HTR-8/SVneo (cell line): Measurements from ENCODE around the gene MUC20.
"Not testable (repeated sequence)": the region's sequence is repeated elsewhere in the genome, so short reads cannot be mapped to it uniquely, and the experiment has no call there.

Experiments
- DNase-seq: peaks from one replicate; pipeline ENCODE4 v3.0.0; 2011; ENCODE audit warnings: low spot score, mixed read lengths; ENCODE audit not compliant: insufficient read length
- FAIRE-seq: peaks from 2 replicates; lab custom pipeline; 2011; peaks lifted over from hg19 to GRCh38; lab: Jason Lieb, UNC

MUC20 gene

GRCh38 chr3:195692781-195693427, 27.9 kb upstream of the MUC20 start:
- FAIRE-seq: no peak
- DNase-seq: no peak

GRCh38 chr3:195693428-195694216, 27.2 kb upstream of the MUC20 start:
- FAIRE-seq: no peak
- no peak for DNase-seq

DNA sequence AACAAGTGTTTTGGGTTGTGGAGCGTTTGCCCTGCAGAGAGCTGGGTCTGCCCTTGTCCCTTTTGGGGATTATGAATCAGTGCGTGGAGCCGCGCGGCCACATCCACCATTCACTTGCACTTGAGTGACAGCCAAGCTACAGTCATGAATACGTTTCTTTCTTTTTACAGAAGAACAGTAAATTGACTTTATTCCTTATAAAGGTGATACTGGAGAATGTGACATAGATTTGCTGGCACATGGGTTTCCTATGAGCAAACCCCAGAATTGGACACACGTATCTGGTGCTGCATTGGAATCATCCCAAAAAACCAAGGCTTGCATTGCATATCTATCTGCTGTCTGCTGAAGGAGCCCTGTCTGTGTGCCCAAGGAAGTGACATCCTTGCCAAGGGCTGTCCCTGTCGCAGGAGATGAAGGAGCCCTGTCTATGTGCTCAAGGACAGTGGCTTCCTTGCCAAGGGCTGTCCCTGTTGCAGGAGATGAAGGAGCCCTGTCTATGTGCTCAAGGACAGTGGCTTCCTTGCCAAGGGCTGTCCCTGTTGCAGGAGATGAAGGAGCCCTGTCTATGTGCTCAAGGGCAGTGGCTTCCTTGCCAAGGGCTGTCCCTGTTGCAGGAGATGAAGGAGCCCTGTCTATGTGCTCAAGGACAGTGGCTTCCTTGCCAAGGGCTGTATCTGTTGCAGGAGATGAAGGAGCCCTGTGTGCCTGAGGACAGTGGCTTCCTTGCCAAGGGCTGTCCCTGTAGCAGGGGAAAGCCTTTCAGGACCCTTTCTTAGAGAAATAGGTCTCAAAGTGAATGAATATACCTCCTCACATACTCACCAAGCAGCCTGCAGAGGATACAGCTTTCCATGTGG, 26.3 kb upstream of the MUC20 start:
- FAIRE-seq, DNase-seq: not testable (repeated sequence)

- FAIRE-seq (no peak), DNase-seq (no peak)
These were observed 24.0 kb upstream of the MUC20 start for GRCh38 chr3:195696632-195697278.

- FAIRE-seq: no peak
- peak; percentile 27 for DNase-seq
These were observed 23.0 kb upstream of the MUC20 start for GRCh38 chr3:195697582-195698324.

DNA sequence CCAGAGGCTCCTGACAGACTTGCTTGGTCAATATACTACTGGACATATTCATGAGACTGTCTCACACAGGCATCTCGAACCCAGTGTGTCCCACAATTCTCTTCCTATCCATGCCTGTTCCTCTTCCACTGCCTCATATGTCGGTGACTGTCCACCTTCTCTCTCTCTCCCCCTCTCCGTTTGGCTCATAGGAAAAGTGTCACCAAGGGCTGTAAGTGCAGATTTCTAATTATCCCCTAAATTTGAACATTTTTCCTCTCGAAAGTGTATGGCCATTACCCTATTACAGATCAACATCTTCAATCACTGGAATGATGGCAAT, 22.5 kb upstream of the MUC20 start:
- FAIRE-seq (no peak), DNase-seq (no peak)

DNA sequence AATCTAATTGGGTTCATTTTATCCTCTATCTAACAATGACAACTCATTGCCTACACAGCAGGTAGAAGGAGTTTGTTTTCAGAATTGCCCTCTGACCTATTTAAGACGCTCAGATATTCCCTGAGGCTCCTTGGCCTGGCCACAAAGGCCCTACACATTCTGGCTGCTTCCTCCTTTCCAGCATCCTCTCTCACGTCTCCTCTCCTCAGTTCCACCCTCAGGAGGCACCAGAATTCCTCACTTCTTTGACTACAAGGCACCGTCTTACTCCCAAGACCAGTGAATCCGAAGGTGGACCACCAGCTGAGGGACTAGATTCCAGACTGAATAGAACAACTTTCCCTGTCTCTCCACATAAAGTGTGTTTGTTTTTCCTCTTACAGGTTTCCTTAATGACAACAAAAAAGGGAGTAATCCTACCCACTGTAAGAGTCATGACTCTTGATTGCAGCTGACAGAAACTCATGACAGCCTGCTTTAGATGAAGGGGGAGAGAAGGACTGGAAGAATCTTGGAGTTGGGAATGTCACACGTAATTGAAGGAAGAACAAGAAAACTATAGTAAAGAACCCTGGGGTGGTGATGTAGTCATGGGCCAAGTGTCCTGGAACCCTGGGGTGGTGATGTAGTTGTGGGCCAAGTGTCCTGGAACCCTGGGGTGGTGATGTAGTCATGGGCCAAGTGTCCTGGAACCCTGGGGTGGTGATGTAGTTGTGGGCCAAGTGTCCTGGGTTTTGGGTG, 22.0 kb upstream of the MUC20 start:
- DNase-seq: no peak
- FAIRE-seq: no peak

- no peak for FAIRE-seq
- DNase-seq: no peak
These were observed 21.4 kb upstream of the MUC20 start for GRCh38 chr3:195699388-195699771.

GRCh38 chr3:195699860-195700259, 20.9 kb upstream of the MUC20 start:
- no peak for FAIRE-seq
- no peak for DNase-seq

- FAIRE-seq (no peak), DNase-seq (no peak)
These were observed 20.5 kb upstream of the MUC20 start for GRCh38 chr3:195700319-195700718.

DNA sequence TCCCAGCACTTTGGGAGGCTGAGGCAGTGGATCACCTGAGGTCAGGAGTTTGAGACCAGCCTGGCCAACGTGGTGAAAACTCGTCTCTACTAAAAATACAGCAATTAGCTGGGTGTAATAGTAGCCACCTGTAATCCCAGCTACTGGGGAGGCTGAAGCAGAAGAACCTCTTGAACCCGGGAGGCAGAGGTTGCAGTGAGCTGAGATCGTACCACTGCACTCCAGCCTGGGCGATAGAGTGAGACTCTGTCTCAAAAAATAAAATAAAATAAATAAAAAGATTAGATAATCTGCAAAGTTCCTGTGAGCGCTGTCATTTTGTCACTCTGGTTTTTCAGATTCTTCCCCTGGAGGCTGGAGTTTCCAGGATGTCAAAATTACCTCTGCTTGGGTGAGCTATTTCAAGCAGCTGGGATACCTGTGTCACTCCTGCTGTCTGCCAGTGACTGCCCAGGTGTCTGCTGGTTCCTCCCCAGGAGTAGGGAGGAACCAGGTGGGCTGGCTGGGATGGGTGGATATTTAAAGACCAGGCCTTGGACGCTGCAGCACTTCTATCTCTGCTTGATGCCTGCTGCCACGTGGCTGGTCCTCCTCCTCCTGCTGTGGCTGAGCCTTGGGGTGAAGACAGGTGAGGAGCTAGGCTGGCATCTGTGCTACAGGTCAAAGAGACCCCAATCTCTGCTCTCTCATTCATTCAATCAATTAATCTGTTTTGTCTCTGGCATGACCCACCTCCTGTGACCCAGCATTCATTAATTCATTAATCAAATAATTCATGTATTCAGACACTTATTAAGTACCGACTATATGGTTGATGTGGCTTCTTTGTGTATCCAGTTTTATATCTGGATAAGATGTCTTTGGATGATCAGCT, 19.5 kb upstream of the MUC20 start:
- FAIRE-seq (no peak), DNase-seq (no peak)

- no peak for DNase-seq
- no peak for FAIRE-seq
These were observed 17.0 kb upstream of the MUC20 start for GRCh38 chr3:195703776-195704175.

- DNase-seq (no peak), FAIRE-seq (no peak)
These were observed 16.3 kb upstream of the MUC20 start for GRCh38 chr3:195704433-195704999.

DNA sequence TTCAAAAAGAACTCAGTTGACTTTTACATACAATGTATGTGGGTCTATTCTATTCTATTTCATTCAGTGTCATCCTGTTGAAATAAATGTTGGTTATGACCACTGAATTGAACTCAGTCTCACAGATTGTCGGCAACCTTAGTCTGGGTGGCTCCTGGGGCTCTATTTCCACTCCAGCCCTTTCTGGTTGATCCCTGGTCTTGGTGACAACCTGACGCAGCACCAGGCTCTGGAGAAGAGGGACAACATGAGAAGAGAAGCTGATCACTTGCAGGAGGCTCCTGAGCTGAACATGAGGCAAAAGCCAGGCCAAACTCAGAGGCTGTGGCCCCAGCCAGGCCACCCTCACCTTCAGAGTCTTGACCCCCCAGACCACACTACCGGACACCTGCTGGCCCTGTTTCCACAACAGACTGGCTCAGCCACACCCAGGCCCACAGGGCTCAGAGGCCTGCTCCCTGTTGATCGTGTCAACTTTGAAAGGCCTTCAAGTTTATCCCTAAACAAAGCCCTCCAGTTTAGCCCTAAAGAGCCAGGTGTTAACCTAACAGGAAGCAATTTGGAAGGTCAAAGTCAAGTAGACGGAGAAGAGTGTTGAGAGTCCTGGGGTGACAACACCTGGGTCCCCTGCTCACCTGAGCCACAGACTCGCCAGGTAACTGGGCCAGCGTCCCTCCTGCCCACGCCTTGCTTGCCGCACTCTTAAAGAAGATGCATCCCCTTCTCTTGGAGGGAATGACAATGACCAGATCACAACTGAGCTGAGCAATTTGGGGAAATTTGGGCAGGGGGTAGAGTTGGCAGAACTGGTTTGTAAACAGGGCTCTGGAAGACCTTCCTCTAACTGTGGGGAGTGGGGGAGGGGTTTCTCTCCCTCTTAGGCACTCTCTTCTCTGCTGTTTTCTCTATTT, 15.4 kb upstream of the MUC20 start:
- DNase-seq (no peak), FAIRE-seq (no peak)

- FAIRE-seq: no peak
These were observed 12.7 kb upstream of the MUC20 start for GRCh38 chr3:195708061-195708460.

DNA sequence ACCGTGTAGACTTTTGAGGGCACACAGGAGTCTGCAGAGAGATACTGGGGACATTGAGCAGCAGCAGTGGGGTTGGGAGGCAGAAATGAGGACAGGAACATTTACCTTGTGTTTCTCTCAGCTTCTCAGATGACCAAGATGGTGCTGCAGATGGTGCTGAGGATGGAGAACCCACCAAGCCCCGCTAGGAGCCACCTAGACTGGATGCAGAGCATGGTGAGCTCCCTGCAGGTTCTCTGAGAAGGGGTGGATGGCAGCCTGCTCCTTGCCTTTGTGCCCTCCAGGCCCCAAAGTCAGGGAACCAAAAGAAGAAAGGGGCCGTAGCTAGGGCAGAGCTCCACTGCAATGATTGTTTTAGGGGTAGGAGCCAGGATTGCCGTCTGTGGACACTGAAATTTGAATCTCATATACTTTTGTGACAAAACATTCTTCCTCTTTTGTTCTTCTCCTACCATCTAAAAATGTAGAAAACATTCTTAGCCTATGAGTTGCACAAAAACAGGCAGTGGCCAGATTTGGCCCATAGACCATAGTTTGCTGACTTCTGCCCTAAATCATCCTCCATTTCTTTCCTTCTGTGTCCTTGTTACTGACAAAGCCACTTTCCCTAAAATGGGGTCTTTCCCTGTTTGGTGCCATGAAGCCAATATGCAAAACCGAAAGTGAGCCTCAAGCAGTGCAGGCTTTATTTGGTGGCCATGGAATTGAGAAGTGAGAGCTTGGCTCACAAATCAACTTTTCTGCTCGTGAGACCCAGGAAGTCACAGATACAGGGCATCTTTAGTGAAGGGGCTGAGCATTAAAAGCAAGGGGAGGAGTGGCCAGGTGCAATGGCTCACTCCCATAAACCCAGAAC, 11.9 kb upstream of the MUC20 start:
- FAIRE-seq: no peak
- no peak for DNase-seq

More at GRCh38 chr3:195708061-195708460, 12.7 kb upstream of the MUC20 start:
- DNase-seq: no peak
